Measurements from ENCODE around the gene KIR3DL3.
"Not testable (repeated sequence)": the region's sequence is repeated elsewhere in the genome, so short reads cannot be mapped to it uniquely, and the experiment has no call there.

DNA sequence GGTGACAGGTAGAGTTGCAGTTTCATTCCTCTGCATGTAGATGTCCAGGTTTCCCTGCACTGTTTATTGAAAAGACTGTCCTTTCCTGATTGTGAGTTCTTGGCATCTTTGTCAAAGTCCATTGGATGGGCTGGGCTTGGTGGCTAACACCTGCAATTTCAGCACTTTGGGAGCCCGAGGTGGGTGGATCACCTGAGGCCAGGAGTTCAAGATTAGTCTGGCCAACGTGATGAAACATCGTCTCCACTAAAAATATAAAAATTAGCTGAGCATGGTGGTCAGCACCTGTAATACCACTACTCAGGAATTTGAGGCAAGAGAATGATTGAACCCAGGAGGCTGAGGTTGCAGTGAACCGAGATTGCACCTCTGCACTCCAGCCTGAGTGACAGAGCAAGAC lies 53.6 kb downstream of the KIR3DL3 start:
- TF ChIP-seq, protein P1, sequence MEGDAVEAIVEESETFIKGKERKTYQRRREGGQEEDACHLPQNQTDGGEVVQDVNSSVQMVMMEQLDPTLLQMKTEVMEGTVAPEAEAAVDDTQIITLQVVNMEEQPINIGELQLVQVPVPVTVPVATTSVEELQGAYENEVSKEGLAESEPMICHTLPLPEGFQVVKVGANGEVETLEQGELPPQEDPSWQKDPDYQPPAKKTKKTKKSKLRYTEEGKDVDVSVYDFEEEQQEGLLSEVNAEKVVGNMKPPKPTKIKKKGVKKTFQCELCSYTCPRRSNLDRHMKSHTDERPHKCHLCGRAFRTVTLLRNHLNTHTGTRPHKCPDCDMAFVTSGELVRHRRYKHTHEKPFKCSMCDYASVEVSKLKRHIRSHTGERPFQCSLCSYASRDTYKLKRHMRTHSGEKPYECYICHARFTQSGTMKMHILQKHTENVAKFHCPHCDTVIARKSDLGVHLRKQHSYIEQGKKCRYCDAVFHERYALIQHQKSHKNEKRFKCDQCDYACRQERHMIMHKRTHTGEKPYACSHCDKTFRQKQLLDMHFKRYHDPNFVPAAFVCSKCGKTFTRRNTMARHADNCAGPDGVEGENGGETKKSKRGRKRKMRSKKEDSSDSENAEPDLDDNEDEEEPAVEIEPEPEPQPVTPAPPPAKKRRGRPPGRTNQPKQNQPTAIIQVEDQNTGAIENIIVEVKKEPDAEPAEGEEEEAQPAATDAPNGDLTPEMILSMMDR (IDR thresholded peaks at IDR 0.05), result not testable (repeated sequence)
- not testable (repeated sequence) for TF ChIP-seq POLR2A (IDR thresholded peaks at IDR 0.05)

Measured in sigmoid colon (tissue), 3 donors.